ENCODE results near the gene RIMS4.
A peak's percentile ranks its signal among the peaks of the same experiment; 100 is the strongest.

GRCh38 chr20:44750081-44750805 lies 60.1 kb downstream of the RIMS4 start:
- TF ChIP-seq CTCF (IDR thresholded peaks at IDR 0.05) (peak in 1 of 2 donors; percentile 47), EP300 (IDR thresholded peaks at IDR 0.05) (no peak), POLR2AphosphoS5 (IDR thresholded peaks at IDR 0.05) (no peak)
